Osteoblast (primary cell): ENCODE results near the gene UCMA. TPM values are rescaled to one million over a fixed set of nuclear protein-coding genes. Genes with fewer than 3 reads are reported as not detected.

ENCODE experiments used
- DNase-seq: peaks from one replicate; pipeline ENCODE4 v3.0.0; 2011; ENCODE audit warnings: low spot score, mixed read lengths; ENCODE audit not compliant: insufficient read length; ENCODE audit errors: missing footprints
- H2AFZ ChIP-seq: 2 replicates; pipeline ENCODE4 v1.6.0; 2011; ENCODE audit warnings: mild to moderate bottlenecking, low read length
- H3K27ac ChIP-seq: 2 replicates; pipeline ENCODE4 v1.5.1; 2011; ENCODE audit warnings: mild to moderate bottlenecking, low read depth, low read length, moderate library complexity
- H3K27me3 ChIP-seq: 2 replicates; pipeline ENCODE4 v1.6.0; 2012; ENCODE audit warnings: mild to moderate bottlenecking, control low read depth, inconsistent platforms, low read length, moderate library complexity; ENCODE audit not compliant: insufficient read depth
- H3K36me3 ChIP-seq: 2 replicates; pipeline ENCODE4 v1.5.1; 2011; ENCODE audit warnings: mild to moderate bottlenecking, low read length, control low read depth, moderate library complexity; ENCODE audit not compliant: insufficient read depth
- H3K4me1 ChIP-seq: 2 replicates; pipeline ENCODE4 v1.5.1; 2011; ENCODE audit warnings: mild to moderate bottlenecking, low read length, control low read depth, moderate library complexity; ENCODE audit not compliant: insufficient read depth
- H3K4me2 ChIP-seq: 2 replicates; pipeline ENCODE4 v1.6.0; 2011; ENCODE audit warnings: mild to moderate bottlenecking, low read length; ENCODE audit not compliant: insufficient read depth
- H3K4me3 ChIP-seq: fragments of 200-600 bp; sonication (generic); 3 replicates; pipeline ENCODE4 v1.5.1; 2012; ENCODE audit warnings: mild to moderate bottlenecking, low read length, inconsistent platforms; ENCODE audit not compliant: insufficient read depth
- H3K79me2 ChIP-seq: 2 replicates; pipeline ENCODE4 v1.6.0; 2012; ENCODE audit warnings: mild to moderate bottlenecking, low read length, control low read depth, inconsistent platforms; ENCODE audit not compliant: insufficient read depth
- H3K9me3 ChIP-seq: 2 replicates; pipeline ENCODE4 v1.5.1; 2011; ENCODE audit warnings: low read depth, low read length, control low read depth
- H4K20me1 ChIP-seq: 2 replicates; pipeline ENCODE4 v1.6.0; 2012; ENCODE audit warnings: mild to moderate bottlenecking, low read length, control low read depth; ENCODE audit not compliant: insufficient read depth
- total RNA-seq: library from RNA; depleted of rRNA; stranded (reverse); fragments of >200 nt; gene quantifications from 2 replicates; pipeline ENCODE4 v1.2.3, GENCODE V29; 2012
- TF ChIP-seq, protein P1 (sequence below): IDR thresholded peaks from 2 replicates; pipeline ENCODE4 v1.5.1; 2011; ENCODE audit warnings: mild to moderate bottlenecking, low read depth, low read length, moderate library complexity; ENCODE audit errors: extremely low read depth

Gene UCMA
- total RNA-seq, 1 donor: not detected

DNA sequence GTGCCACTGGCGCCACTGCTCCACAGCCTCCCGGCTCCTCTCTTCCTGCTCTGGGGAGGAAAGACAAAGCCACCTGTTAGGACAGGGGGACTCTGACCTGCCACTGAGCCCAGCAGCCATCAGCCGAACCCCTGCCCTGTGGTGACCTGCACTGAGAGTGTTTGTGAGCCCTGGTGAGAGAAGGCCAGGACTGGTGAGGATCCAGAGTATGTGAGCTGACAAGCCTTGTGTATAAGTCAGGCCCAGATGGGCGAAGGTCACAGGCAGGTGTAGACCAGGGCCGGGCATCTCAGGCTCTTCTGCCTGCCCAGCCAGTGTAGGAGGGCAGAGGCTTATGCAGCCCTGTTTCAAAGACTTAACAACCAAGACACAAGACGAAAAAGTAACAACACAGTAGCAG, 12.0 kb downstream of the UCMA start:
- Histone ChIP-seq H3K4me1 (no peaks in the 10 kb centered on the region), H3K36me3 (no peaks in the 10 kb centered on the region), H2AFZ (no peak overlapping the region), H4K20me1 (no peaks in the 10 kb centered on the region), H3K79me2 (no peaks in the 10 kb centered on the region), H3K27ac (no peak overlapping the region), H3K4me2 (no peak overlapping the region), H3K4me3 (no peak overlapping the region), H3K27me3 (no peaks in the 10 kb centered on the region), H3K9me3 (no peaks in the 10 kb centered on the region)
- TF ChIP-seq, protein P1, sequence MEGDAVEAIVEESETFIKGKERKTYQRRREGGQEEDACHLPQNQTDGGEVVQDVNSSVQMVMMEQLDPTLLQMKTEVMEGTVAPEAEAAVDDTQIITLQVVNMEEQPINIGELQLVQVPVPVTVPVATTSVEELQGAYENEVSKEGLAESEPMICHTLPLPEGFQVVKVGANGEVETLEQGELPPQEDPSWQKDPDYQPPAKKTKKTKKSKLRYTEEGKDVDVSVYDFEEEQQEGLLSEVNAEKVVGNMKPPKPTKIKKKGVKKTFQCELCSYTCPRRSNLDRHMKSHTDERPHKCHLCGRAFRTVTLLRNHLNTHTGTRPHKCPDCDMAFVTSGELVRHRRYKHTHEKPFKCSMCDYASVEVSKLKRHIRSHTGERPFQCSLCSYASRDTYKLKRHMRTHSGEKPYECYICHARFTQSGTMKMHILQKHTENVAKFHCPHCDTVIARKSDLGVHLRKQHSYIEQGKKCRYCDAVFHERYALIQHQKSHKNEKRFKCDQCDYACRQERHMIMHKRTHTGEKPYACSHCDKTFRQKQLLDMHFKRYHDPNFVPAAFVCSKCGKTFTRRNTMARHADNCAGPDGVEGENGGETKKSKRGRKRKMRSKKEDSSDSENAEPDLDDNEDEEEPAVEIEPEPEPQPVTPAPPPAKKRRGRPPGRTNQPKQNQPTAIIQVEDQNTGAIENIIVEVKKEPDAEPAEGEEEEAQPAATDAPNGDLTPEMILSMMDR: no peak
- no peak for DNase-seq

DNA sequence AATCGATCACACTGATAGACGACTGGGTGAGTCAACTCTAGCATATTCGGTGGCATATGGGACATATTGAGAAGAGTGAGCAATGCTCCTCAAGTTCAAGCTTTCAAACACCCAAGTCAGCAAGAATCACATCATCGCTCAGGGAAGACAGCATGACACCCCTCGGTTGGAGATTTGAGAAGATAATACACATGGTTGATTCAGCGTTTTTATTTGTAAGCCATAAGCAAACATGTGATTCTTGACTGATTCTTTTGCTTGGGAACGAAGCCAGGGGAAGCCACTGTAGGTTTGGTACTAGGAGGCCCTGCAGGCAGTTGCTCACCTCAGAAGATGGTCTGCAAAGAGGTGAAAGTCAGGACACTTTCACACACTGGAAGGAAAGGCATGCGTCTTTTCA, 12.6 kb downstream of the UCMA start:
- no peak overlapping the region for H3K4me3 ChIP-seq
- no peak overlapping the region for H3K27ac ChIP-seq
- TF ChIP-seq, protein P1: no peak
- no peaks in the 10 kb centered on the region for H3K36me3 ChIP-seq
- no peak overlapping the region for H2AFZ ChIP-seq
- H3K9me3 ChIP-seq: no peaks in the 10 kb centered on the region
- no peaks in the 10 kb centered on the region for H3K4me1 ChIP-seq
- no peak overlapping the region for H3K4me2 ChIP-seq
- H4K20me1 ChIP-seq: no peaks in the 10 kb centered on the region
- no peaks in the 10 kb centered on the region for H3K79me2 ChIP-seq
- no peak for DNase-seq
- H3K27me3 ChIP-seq: no peaks in the 10 kb centered on the region

DNA sequence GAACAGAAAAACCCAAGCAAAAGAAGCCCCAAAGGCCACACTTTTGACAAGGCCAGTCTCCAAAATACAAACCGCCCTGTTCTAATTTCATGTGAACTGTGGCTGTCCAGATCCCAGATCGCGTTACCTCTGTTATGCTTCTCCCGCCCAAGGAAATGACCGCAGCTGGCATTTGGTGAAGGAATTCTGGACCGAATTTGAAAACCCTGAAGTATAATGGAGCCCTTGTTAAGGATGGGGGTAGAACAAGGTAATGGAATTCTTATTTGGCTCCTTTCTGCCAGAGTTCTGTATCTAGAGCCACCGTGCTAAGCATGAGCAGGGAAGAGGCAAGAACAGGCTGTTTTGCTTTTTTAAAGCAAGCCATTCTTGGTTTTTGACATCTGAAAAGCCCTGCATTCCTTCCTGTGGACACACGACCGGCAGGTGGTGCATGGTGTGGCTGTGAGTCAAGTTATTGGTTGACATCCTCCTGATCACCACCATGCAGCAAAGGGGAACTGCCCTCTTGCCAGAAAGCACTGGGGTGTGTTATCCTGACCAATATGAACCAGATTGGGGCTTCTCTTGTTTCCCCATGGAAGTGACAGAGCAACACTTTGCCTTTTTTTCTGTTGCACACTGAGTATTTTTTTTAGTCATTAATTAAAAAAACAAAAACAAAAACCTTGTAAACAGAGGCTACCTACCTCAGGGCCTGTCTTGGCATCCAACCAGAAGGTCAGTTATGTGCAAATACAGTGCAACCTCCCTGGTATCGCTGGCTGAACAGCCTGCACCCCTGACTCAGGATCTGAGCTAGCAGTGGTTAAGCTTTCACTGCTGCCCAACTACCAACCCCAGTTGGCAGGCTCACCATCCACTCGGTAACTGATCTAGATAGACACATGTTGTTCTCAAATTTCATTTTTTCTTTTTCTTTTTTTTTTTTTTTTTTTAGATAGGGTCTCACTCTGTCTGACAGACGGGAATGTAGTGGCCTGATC, 14.2 kb downstream of the UCMA start:
- H3K4me2 ChIP-seq: peak overlapping the region; percentile 55
- no peaks in the 10 kb centered on the region for H3K27me3 ChIP-seq
- H3K4me1 ChIP-seq: no peaks in the 10 kb centered on the region
- H4K20me1 ChIP-seq: no peaks in the 10 kb centered on the region
- no peak overlapping the region for H3K27ac ChIP-seq
- no peaks in the 10 kb centered on the region for H3K79me2 ChIP-seq
- H3K9me3 ChIP-seq: no peaks in the 10 kb centered on the region
- peak overlapping the region; percentile 45 for H3K4me3 ChIP-seq
- H2AFZ ChIP-seq: peak overlapping the region; percentile 45
- no peaks in the 10 kb centered on the region for H3K36me3 ChIP-seq
- no peak for DNase-seq
- TF ChIP-seq, protein P1: no peak

DNA sequence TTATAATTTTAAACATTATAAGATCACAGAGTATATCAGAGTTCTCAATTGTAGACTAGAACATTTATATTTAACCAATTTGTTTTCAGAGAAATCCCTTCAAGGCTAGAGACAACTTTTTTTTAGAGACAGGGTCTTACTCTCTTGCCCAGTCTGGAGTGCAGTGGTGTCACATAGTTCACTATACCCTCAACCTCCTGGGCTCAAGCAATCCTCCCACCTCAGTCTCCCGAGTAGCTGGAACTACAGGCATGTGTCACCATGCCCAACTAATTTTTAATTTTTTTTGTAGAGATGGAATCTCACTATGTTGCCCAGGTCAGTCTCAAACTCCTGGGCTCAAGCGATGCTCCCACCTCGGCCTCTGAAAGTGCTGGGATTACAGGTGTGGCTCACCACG, 15.3 kb downstream of the UCMA start:
- Histone ChIP-seq H3K4me1 (no peaks in the 10 kb centered on the region), H3K36me3 (no peaks in the 10 kb centered on the region), H4K20me1 (no peaks in the 10 kb centered on the region), H3K27me3 (no peaks in the 10 kb centered on the region), H3K4me2 (no peak overlapping the region), H3K4me3 (no peak overlapping the region), H3K79me2 (no peaks in the 10 kb centered on the region), H3K9me3 (no peaks in the 10 kb centered on the region), H3K27ac (no peak overlapping the region), H2AFZ (no peak overlapping the region)
- TF ChIP-seq, protein P1: no peak
- no peak for DNase-seq
